WTC11 (cell line): ENCODE results near the gene CNTNAP5. TPM values are rescaled to one million over a fixed set of nuclear protein-coding genes. Genes with fewer than 3 reads are reported as not detected.
A peak's percentile ranks its signal among the peaks of the same experiment; 100 is the strongest.

Source experiments
- ATAC-seq: fragments of 200-7000 bp; cut with Tn5 transposase; 2 replicates; pipeline ENCODE4 v1.10.0; 2021; ENCODE audit warnings: mild to moderate bottlenecking, moderate library complexity
- CTCF ChIA-PET: fragments of 300-600 bp; sonication (Branson Sonifier 250); formaldehyde crosslinking; loops from one replicate; lab custom pipeline; 2021; ENCODE audit warnings: antibody characterized with exemption; lab: Charles Lee
- POLR2A ChIA-PET: fragments of 350-600 bp; sonication (Branson Sonifier 250); formaldehyde crosslinking; loops from one replicate; lab custom pipeline; 2021; ENCODE audit warnings: antibody characterized with exemption; lab: Charles Lee
- DNase-seq: peaks from one replicate; pipeline ENCODE4 v3.0.0; 2021; ENCODE audit warnings: low spot score
- H3K27ac Mint-ChIP-seq: 2 replicates; pipeline ENCODE4 v1.8.0; 2021; ENCODE audit warnings: mixed read lengths
- H3K27me3 Mint-ChIP-seq: 2 replicates; pipeline ENCODE4 v1.8.0; 2021; ENCODE audit warnings: low read depth, mild to moderate bottlenecking, moderate library complexity, mixed read lengths
- H3K36me3 Mint-ChIP-seq: 2 replicates; pipeline ENCODE4 v1.8.0; 2021; ENCODE audit warnings: mixed read lengths
- H3K4me1 Mint-ChIP-seq: 2 replicates; pipeline ENCODE4 v1.8.0; 2022; ENCODE audit warnings: mixed read lengths
- H3K4me3 Mint-ChIP-seq: 2 replicates; pipeline ENCODE4 v1.8.0; 2021; ENCODE audit warnings: mild to moderate bottlenecking, moderate library complexity, mixed read lengths
- H3K9me3 Mint-ChIP-seq: 2 replicates; pipeline ENCODE4 v1.8.0; 2021; ENCODE audit warnings: mixed read lengths
- ARID4B ChIP-seq: sonication (generic); formaldehyde crosslinking; IDR thresholded peaks from 2 replicates; pipeline ENCODE4 v1.8.0; 2023; ENCODE audit warnings: missing genetic modification reagents, mild to moderate bottlenecking, borderline replicate concordance
- CBFB ChIP-seq: sonication (generic); formaldehyde crosslinking; IDR thresholded peaks from 2 replicates; pipeline ENCODE4 v1.8.1; 2022; ENCODE audit warnings: mild to moderate bottlenecking, low read depth, missing genetic modification reagents
- CDX4 ChIP-seq: fragments of 250-450 bp; sonication (Bioruptor Pico); IDR thresholded peaks from 2 replicates; pipeline ENCODE4 v1.9.0; 2021; ENCODE audit warnings: moderate library complexity, mild to moderate bottlenecking, inconsistent platforms, borderline replicate concordance
- E2F1 ChIP-seq: sonication (generic); formaldehyde crosslinking; IDR thresholded peaks from 2 replicates; pipeline ENCODE4 v1.8.0; 2022; ENCODE audit warnings: mild to moderate bottlenecking, missing genetic modification reagents
- EMX1 ChIP-seq: fragments of 250-450 bp; sonication (Bioruptor Pico); IDR thresholded peaks from 2 replicates; pipeline ENCODE4 v1.8.0; 2021; ENCODE audit warnings: mild to moderate bottlenecking
- ESRRA ChIP-seq: sonication (generic); formaldehyde crosslinking; IDR thresholded peaks from 2 replicates; pipeline ENCODE4 v1.8.1; 2022; ENCODE audit warnings: mild to moderate bottlenecking, missing genetic modification reagents, borderline replicate concordance
- FOXJ3 ChIP-seq: sonication (generic); formaldehyde crosslinking; IDR thresholded peaks from 2 replicates; pipeline ENCODE4 v1.9.0; 2021; ENCODE audit warnings: missing genetic modification reagents, mild to moderate bottlenecking, borderline replicate concordance
- HMGXB4 ChIP-seq: sonication (generic); formaldehyde crosslinking; IDR thresholded peaks from 2 replicates; pipeline ENCODE4 v1.8.1; 2023; ENCODE audit warnings: mild to moderate bottlenecking, moderate library complexity, missing genetic modification reagents
- MAX ChIP-seq: sonication (generic); formaldehyde crosslinking; IDR thresholded peaks from 2 replicates; pipeline ENCODE4 v1.8.0; 2022; ENCODE audit warnings: mild to moderate bottlenecking, missing genetic modification reagents
- MXD4 ChIP-seq: fragments of 250-450 bp; sonication (Bioruptor Pico); IDR thresholded peaks from 2 replicates; pipeline ENCODE4 v1.8.0; 2021; ENCODE audit warnings: mild to moderate bottlenecking, moderate library complexity, borderline replicate concordance
- MYBL2 ChIP-seq: sonication (generic); formaldehyde crosslinking; IDR thresholded peaks from 2 replicates; pipeline ENCODE4 v1.8.1; 2023; ENCODE audit warnings: mild to moderate bottlenecking, moderate library complexity, missing genetic modification reagents
- PRDM15 ChIP-seq: sonication (generic); formaldehyde crosslinking; IDR thresholded peaks from 2 replicates; pipeline ENCODE4 v1.8.0; 2022; ENCODE audit warnings: missing genetic modification reagents
- SMAD4 ChIP-seq: sonication (generic); formaldehyde crosslinking; IDR thresholded peaks from 2 replicates; pipeline ENCODE4 v1.8.0; 2022; ENCODE audit warnings: mild to moderate bottlenecking, missing genetic modification reagents
- SOX15 ChIP-seq: fragments of 250-450 bp; sonication (Bioruptor Pico); IDR thresholded peaks from 2 replicates; pipeline ENCODE4 v1.9.0; 2021; ENCODE audit warnings: mild to moderate bottlenecking
- ZBTB21 ChIP-seq: sonication (generic); formaldehyde crosslinking; IDR thresholded peaks from 2 replicates; pipeline ENCODE4 v1.8.1; 2023; ENCODE audit warnings: mild to moderate bottlenecking, missing genetic modification reagents, borderline replicate concordance
- ZBTB43 ChIP-seq: sonication (generic); formaldehyde crosslinking; IDR thresholded peaks from 2 replicates; pipeline ENCODE4 v1.8.1; 2023; ENCODE audit warnings: mild to moderate bottlenecking, missing genetic modification reagents
- ZNF121 ChIP-seq: sonication (generic); formaldehyde crosslinking; IDR thresholded peaks from 2 replicates; pipeline ENCODE4 v1.8.0; 2023; ENCODE audit warnings: missing genetic modification reagents
- ZNF423 ChIP-seq: fragments of 250-450 bp; sonication (Bioruptor Pico); IDR thresholded peaks from 2 replicates; pipeline ENCODE4 v2.1.2; 2022; ENCODE audit warnings: mild to moderate bottlenecking, moderate library complexity
- ZNF512 ChIP-seq: sonication (generic); formaldehyde crosslinking; IDR thresholded peaks from 2 replicates; pipeline ENCODE4 v1.8.1; 2022; ENCODE audit warnings: missing genetic modification reagents, borderline replicate concordance
- total RNA-seq: library from RNA; stranded (reverse); gene quantifications from 3 replicates; pipeline ENCODE4 v1.2.3, GENCODE V29; 2021

Gene CNTNAP5
- total RNA-seq, 1 experiment from 2014 or later: 0.22 TPM

- DNase-seq (no peak), ATAC-seq (peak; percentile 73)
- ChIA-PET POLR2A (no interaction called here), CTCF (no interaction called here)
- Mint-ChIP-seq H3K4me3 (no peak overlapping the region), H3K27me3 (no peaks in the 10 kb centered on the region), H3K9me3 (peaks cover 43% of the 10 kb centered on the region), H3K27ac (no peak overlapping the region), H3K4me1 (peaks cover 11% of the 10 kb centered on the region), H3K36me3 (peaks cover 19% of the 10 kb centered on the region)
- TF ChIP-seq MYBL2 (CRISPR knock-in tag) (no peak), CBFB (no peak), SOX15 (CRISPR knock-in tag) (no peak), E2F1 (CRISPR knock-in tag) (no peak), HMGXB4 (no peak), MAX (CRISPR knock-in tag) (no peak), ESRRA (CRISPR knock-in tag) (no peak), ZBTB21 (no peak), SMAD4 (CRISPR knock-in tag) (no peak), ZNF423 (no peak)
Observed at GRCh38 chr2:124880995-124881394, 855.9 kb downstream of the CNTNAP5 start.

- H3K36me3 Mint-ChIP-seq: peaks cover 19% of the 10 kb centered on the region
- no peak for TF ChIP-seq ZNF121 (CRISPR knock-in tag)
- no peak for TF ChIP-seq ZBTB43
- TF ChIP-seq FOXJ3 (CRISPR knock-in tag): no peak
- no peak for TF ChIP-seq CDX4
- TF ChIP-seq ESRRA (CRISPR knock-in tag): no peak
- TF ChIP-seq EMX1 (CRISPR knock-in tag): no peak
- TF ChIP-seq ARID4B (CRISPR knock-in tag): no peak
- TF ChIP-seq SOX15 (CRISPR knock-in tag): no peak
- TF ChIP-seq PRDM15 (CRISPR knock-in tag): no peak
- no peak for TF ChIP-seq ZNF512
- TF ChIP-seq MXD4 (CRISPR knock-in tag): no peak
- H3K27ac Mint-ChIP-seq: no peak overlapping the region
- peaks cover 40% of the 10 kb centered on the region for H3K9me3 Mint-ChIP-seq
- ChIA-PET POLR2A (no interaction called here), CTCF (no interaction called here)
- H3K27me3 Mint-ChIP-seq: no peaks in the 10 kb centered on the region
- H3K4me1 Mint-ChIP-seq: peaks cover 11% of the 10 kb centered on the region
- H3K4me3 Mint-ChIP-seq: no peak overlapping the region
- DNase-seq (no peak), ATAC-seq (no peak)
Observed at GRCh38 chr2:124882423-124882822, 857.3 kb downstream of the CNTNAP5 start.
